GM19324 (cell line): ENCODE data around the gene MAMDC4.
"Not testable (repeated sequence)": the region's sequence is repeated elsewhere in the genome, so short reads cannot be mapped to it uniquely, and the experiment has no call there.

Experiments used
- ATAC-seq: cut with Tn5 transposase; IDR thresholded peaks from one replicate; pipeline ENCODE4 v1.9.1; 2021; ENCODE audit warnings: mild to moderate bottlenecking, moderate library complexity; ENCODE audit not compliant: unreplicated experiment, low FRiP score

The MAMDC4 gene

GRCh38 chr9:136824496-136825225 lies 27.5 kb upstream of the MAMDC4 start:
- ATAC-seq: no peak

DNA sequence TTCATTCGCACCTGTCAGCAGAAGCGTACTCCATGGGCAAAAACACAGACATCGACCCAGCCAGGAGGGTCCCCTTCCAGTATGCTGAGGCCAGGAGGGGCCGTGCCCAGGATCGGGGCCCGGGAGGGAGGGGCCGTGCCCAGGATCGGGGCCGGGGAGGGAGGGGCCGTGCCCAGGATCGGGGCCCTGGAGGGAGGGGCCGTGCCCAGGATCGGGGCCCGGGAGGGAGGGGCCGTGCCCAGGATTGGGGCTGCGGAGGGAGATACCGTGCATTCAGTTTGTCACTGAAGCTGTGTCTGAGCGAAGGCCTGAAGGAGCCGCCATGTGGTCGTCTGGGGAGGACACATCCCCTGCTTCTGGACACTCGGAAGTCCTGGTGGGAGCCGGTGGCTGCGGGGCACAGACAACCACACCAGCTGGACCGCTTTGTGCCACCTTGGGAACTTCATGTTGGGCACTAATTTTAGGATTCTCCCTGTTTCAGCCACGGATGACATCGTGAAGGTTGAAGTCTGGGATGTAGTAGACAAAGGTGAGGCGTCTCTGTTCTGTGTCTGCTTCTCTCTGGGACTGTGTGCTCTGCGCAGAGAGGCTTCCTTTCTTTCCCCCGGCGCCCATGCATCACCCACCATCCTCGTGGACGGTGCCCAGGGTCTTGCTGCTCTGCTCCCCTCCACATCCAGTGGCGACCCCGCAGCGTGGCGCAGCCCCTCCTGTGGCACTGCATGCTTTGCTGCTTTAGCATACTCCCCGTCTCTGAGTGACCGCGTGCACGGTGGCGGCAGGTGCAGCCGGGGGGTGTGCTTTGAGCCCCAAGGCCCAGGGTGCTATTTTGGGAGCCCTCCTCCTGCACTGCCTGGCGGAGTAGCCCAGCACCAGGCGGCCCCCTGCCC lies 26.6 kb upstream of the MAMDC4 start:
- no peak for ATAC-seq

- no peak for ATAC-seq
Observed at GRCh38 chr9:136826188-136826541, 26.0 kb upstream of the MAMDC4 start.

DNA sequence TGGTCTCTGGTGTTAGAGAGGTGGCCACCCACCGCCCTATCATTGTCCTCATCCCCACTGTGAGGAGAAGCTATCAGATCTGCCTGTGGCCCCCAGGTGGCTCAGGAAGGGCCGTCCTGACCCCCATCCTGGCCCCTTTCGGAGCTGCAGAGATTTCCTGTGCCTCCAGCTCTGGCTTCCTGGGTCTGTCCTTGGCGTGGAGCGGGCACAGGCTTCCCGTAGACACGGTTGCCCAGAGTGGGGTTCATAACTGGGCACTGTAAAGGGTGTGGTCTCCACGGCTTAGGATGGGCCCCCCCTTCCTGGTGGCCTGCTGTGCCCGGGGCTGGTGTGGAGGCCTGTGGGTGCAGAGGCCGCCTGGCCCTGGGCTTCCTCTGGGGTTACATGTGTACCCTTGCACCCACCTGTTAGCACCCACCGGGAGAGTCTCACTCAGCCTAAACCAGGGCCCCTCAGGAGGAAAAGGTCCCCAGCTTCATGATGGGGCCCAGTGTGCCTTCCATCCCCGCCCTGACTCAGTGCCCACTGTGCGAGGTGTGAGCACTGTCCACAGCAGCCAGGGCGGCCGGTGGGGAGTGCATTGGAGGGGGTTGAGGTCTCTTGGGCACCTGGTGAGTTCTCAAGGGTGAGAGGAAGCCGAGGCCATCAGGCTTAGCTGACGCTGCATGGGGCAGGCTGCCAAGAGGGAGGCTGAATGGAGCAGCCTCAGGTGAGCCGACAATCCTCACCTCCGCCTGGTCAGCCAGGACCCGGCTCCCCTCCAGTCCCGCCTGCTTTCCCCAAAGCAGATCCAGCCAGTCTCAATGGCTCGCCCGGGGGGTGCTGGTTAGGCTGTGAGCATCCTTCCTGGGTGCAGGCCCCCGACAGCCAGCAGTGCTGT lies 25.2 kb upstream of the MAMDC4 start:
- no peak for ATAC-seq

DNA sequence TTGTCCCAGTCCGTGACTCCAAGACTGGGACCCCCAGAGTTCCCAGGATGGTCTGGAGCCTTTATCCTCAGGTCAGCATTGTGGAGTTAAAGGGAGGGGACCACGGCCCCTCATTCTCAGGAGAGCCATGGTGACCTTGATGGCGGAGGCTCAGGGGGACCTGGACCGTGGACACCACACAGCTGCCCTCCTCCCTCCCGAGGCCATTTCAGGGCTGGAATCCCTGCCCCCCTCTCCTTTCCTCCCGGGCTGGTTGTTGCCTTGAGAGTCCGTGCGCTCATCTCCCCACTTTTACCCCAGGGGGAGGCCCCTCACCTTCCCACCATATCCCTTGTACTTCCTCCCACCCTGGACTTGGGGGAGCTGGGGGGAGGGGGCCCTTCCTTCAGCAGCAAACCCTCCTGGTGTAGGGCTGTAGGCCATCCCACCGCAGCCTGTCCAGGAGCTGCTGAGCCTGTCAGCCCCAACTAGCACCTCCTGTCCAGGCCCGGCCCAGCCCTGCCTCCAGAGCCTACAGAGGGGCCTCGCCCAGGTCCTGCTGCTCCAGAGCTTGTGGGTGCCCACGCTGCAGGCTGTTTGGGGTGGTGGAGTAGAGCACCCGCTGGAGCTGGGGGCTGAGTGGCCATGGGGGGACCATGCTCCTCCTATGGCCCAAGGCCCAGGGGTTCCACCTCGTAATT lies 24.2 kb upstream of the MAMDC4 start:
- no peak for ATAC-seq

DNA sequence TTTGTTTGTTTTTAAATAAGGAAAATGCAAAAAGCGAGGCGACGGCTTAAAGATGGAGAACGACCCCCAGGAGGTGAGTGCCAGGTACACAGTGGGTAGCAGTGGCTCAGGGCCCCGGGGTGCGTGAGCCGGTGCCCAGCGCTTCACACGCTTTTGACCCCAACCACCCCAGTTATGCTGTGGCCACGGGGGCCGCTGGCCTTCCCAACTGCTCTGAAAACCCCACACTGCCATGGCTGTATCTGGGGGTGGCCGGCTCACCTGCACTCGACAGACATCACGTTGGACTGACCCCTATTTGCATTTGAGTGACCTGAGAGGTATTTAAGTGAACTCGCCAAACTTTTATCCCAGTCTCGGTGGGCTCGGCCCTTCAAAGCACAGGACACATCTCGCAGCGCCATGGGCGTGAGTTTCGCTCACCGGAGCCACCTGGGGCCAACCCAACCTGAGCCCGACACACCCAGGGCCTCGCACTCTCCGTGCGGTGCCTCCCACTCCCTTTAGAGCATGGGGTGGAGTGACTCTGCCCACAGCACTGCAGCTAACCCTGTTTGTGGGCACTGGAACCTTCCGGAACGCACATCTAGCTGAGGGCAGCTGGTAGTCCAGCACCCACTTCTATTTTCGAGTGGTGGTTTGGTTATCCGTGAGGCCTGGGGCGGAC lies 23.5 kb upstream of the MAMDC4 start:
- no peak for ATAC-seq

DNA sequence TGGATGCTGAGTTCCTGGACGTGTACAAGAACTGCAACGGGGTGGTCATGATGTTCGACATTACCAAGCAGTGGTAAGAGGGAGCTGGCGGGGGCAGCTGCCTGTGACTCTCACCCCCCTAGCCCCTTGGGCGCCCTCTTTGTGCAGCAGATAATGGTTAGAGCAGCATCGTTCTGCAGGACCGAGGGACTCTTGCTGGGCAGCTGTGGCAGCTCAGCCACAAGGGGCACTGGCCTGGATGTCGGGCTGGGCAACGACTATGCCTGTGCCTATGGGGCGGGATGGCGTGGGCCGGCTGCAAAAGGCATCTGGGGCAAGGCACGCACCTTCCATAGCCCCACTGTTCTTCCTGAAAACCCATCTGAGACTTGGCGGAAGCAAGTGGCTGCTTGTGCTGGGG lies 22.7 kb upstream of the MAMDC4 start:
- no peak for ATAC-seq

DNA sequence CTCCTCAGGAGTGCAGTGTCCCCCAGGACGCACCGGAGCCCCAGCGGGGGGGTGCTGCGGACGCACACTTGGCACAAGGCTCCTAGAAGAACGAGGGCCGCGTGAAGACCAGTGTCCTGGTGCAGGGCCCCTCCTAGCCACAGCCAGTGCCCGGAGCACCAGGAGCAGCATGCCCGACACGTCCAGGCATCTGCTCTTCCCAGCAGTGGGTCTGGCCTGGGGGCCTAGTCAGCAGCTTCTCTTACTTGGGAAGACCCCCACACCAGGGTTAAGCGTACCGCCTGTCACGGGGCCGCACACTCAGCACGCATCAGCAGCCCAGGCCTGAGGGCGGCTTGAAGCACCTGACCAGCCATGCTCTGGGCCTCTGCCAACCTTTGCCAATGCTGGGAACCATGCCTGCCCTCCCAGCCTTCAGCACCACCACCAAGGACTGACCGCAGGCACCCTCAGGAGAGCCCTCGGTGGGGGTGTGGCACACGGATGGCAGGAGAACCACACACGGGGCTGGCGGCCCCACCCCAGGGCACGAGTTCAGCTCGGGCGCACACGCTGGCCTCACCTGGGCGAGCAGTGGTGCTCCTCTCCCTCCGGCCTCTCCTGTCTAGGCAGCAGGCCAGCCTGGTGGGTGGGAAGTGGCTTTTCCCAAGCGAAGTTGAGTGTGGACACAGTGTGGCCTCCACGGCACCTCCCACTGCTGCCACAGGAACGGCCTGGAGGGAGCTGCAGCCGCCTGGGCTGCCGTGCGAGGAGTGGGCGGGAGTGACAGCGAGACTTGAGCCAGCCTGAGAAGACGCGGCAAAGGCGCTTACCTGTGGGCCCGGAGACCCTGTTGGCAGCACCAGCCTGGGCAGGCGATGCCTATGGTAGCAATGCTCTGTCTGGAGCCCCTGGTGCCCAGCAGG lies 21.9 kb upstream of the MAMDC4 start:
- ATAC-seq: no peak

DNA sequence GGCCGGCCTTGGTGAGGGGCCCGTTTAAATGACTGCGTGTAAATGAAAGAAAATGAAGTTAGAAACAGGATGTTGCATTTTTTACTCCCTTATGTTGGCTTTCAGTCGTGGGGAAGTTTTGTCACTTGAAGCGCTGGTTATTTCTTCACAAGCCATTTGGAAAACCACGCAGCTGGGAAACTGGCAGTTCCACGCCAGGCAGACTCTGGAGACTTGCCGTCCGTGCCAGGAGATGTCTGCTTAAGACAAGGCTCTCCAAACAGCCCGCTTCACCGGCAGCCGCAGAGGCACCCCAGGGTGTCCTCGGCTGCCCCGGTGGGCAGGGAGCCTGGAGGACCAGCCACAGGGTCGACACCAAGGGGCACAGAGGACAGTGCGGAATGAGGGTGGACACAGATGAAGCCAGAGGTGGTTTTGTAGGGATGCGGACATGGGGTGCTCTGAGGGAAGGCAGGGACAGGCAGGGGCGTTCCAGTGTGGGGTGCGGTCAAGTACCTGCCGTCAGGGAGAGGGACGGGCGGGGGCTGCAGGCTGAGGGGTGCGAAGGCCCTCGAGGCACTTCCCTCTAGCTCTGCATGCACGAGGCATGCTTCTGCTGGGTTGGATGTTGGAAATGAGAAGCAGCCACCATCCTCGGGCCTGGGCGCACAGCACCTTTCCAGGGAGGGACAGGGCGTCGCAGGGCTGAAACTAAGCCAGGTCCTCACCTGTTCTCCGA lies 21.0 kb upstream of the MAMDC4 start:
- ATAC-seq: no peak

DNA sequence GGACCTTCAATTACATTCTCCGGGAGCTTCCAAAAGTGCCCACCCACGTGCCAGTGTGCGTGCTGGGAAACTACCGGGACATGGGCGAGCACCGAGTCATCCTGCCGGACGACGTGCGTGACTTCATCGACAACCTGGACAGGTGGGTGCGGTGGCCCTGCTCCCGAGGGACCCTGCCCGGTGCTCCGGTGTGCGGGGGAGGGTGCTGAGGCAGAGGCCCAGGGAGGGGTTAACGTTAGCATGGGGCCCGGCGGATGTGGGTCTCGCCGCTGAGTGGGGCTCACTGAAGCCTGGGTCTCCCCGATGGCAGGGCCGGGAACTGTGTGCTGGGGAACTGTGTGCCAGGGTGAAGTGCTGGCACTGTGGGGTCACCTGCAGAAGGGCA lies 20.4 kb upstream of the MAMDC4 start:
- no peak for ATAC-seq

DNA sequence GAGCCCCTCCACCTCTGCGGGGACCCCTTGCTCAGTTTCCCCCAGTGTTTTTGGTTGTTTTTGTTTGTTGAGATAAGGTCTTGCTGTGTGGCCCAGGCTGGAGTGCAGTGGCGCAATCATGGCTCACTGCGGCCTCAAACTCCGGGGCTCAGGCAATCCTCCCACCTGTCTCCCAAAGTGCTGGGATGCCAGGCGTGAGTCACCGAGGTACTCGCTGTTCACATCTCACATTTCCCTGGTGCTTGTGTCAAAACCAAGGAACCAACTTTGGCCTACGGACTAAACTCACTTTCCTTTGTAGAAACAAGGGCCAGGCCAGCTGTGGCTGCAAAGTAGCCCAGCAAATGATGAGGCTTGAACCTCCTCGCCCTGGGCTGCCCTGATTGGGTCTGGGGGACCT lies 19.6 kb upstream of the MAMDC4 start:
- no peak for ATAC-seq

DNA sequence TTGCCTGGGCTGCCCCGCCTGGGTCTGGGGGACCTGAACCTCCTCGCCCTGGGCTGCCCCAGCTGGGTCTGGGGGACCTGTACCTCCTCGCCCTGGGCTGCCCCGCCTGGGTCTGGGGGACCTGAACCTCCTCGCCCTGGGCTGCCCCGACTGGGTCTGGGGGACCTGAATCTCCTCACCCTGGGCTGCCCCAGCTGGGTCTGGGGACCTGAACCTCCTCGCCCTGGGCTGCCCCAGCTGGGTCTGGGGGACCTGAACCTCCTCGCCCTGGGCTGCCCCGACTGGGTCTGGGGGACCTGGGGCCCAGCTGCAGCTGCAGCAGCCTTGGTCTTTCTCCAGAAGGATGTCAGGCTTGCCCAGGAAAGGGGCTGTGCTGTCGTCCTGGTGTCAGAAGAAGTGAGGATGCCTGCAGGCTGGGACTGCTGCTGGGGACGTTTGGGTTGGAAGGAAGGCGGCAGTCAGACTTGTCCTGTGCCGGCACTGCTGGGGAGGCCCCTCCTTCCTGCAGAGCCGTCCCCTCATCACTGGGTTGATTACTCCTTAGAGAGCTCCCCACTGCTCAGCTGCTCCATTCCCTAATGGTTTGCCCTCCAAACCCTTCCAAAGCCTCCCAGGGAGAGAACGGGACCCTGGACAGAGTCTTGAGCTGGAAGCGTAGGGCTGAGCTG lies 18.6 kb upstream of the MAMDC4 start:
- not testable (repeated sequence) for ATAC-seq

GRCh38 chr9:136835162-136835931 lies 16.8 kb upstream of the MAMDC4 start:
- no peak for ATAC-seq

DNA sequence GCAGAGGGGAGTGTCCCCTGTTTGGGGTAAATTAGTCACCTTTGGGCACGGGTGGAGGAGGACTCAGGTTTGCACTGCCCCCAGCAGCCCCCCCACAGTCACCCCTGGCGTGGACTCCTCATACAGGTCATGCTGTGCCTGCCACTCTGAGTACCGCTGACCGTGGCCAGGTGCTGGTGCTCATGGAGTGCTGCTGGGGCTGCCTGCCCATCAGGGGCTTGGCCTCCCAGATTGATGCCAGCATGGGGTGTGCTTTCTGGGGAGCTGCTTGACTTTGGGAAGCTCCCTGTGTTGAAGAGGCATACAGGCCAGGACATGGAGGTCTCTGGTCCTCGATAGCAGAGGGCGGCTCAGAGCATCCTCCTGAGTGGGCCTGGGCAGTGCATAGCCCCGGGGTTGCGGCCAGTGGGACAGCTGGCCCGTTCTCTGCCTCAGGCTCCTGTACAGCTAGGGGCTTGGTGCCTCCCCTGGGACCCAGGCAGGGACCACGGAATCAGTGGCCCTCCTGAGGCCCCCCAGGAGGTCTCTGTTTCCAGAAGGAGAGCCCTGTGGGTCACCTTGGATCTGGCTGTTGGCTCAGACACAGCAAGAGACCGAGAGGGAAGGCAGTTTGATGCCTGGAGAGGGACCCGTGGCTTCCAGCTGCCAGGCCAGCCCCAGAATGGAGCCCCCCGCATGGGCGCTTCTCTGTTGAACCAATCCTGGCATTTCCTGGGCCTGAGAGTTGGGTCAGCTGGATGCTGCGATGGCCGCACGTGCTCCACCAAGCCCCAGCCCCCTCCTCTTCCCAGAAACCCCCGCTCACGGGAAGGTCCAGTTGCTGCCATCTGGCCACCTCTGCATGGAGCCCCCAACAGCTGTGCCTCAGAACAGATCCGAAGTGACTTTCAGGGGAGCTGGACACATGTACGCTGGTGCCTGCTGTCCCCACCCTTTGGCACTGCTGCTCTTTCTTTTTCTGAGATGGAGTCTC lies 15.9 kb upstream of the MAMDC4 start:
- no peak for ATAC-seq

DNA sequence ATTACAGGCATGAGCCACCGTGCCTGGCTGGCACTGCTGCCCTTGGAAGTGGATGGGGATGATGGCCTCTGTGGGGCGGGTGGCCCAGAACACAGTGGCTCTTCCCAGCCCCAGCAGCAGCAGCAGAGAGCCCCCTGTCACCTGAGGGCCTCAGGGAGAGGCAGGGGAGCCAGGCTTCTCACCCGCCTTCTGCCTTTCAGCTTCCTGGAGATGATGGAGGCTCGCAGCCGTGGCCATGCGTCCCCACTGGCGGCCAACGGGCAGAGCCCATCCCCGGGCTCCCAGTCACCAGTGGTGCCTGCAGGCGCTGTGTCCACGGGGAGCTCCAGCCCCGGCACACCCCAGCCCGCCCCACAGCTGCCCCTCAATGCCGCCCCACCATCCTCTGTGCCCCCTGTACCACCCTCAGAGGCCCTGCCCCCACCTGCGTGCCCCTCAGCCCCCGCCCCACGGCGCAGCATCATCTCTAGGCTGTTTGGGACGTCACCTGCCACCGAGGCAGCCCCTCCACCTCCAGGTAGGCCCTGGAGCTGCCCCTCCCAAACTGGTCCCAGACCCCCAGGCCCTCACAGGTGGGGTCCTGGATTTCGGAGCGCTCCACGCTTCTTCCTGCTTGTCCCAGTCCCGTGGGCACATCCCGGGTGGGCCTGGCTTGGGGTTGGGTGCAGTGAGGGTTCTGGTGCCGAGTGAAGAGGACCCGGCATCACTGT lies 14.8 kb upstream of the MAMDC4 start:
- no peak for ATAC-seq
